ENCODE data around the gene FILIP1L. TPM values are rescaled to one million over a fixed set of nuclear protein-coding genes. Genes with fewer than 3 reads are reported as not detected.

Gene FILIP1L
- polyA plus RNA-seq, 2 donors = 2.6 to 6.9 TPM

GRCh38 chr3:100151024-100151707 is 36.9 kb upstream of the FILIP1L start:
- Histone ChIP-seq H3K27ac (ENCODE audit: low read depth in 2 of 2, low read length in 1 of 2) (no peak overlapping the region), H3K4me1 (ENCODE audit: control insufficient read depth in 2 of 2, insufficient read depth in 2 of 2, low read length in 1 of 2) (no peaks in the 10 kb centered on the region), H3K27me3 (ENCODE audit: control insufficient read depth in 1 of 2, insufficient read depth in 2 of 2, low read length in 2 of 2) (no peaks in the 10 kb centered on the region), H3K9me3 (ENCODE audit: control insufficient read depth in 2 of 2, insufficient read depth in 1 of 2, low read depth in 1 of 2, low read length in 1 of 2) (peaks cover 0 to 2% of the 10 kb centered on the region in 2 donors), H3K4me3 (ENCODE audit: low read depth in 1 of 2, low read length in 2 of 2) (no peak overlapping the region), H3K36me3 (ENCODE audit: control insufficient read depth in 2 of 2, insufficient read depth in 2 of 2, low read length in 1 of 2) (no peaks in the 10 kb centered on the region)
- 72 to 87% methylated on average over 8 of the region's 8 CpGs for WGBS, 2 donors

- WGBS, 2 donors = 64 to 69% methylated on average over 1 of the region's 1 CpG
- no peaks in the 10 kb centered on the region for H3K27me3 ChIP-seq (ENCODE audit: control insufficient read depth in 1 of 2, insufficient read depth in 2 of 2, low read length in 2 of 2)
- no peaks in the 10 kb centered on the region for H3K4me1 ChIP-seq (ENCODE audit: control insufficient read depth in 2 of 2, insufficient read depth in 2 of 2, low read length in 1 of 2)
- no peaks in the 10 kb centered on the region for H3K36me3 ChIP-seq (ENCODE audit: control insufficient read depth in 2 of 2, insufficient read depth in 2 of 2, low read length in 1 of 2)
- H3K9me3 ChIP-seq (ENCODE audit: control insufficient read depth in 2 of 2, insufficient read depth in 1 of 2, low read depth in 1 of 2, low read length in 1 of 2) = peaks cover 0 to 2% of the 10 kb centered on the region in 2 donors
- H3K4me3 ChIP-seq (ENCODE audit: low read depth in 1 of 2, low read length in 2 of 2) = no peak overlapping the region
- H3K27ac ChIP-seq (ENCODE audit: low read depth in 2 of 2, low read length in 1 of 2) = no peak overlapping the region
These were observed 36.2 kb upstream of the FILIP1L start for GRCh38 chr3:100150473-100150872.

GRCh38 chr3:100149713-100150415 is 35.6 kb upstream of the FILIP1L start:
- Histone ChIP-seq H3K9me3 (ENCODE audit: control insufficient read depth in 2 of 2, insufficient read depth in 1 of 2, low read depth in 1 of 2, low read length in 1 of 2) (peaks cover 0 to 2% of the 10 kb centered on the region in 2 donors), H3K4me1 (ENCODE audit: control insufficient read depth in 2 of 2, insufficient read depth in 2 of 2, low read length in 1 of 2) (no peaks in the 10 kb centered on the region), H3K36me3 (ENCODE audit: control insufficient read depth in 2 of 2, insufficient read depth in 2 of 2, low read length in 1 of 2) (no peaks in the 10 kb centered on the region), H3K4me3 (ENCODE audit: low read depth in 1 of 2, low read length in 2 of 2) (no peak overlapping the region), H3K27me3 (ENCODE audit: control insufficient read depth in 1 of 2, insufficient read depth in 2 of 2, low read length in 2 of 2) (no peaks in the 10 kb centered on the region), H3K27ac (ENCODE audit: low read depth in 2 of 2, low read length in 1 of 2) (no peak overlapping the region)
- 85 to 91% methylated on average over 6 of the region's 6 CpGs for WGBS, 2 donors

- Histone ChIP-seq H3K27me3 (ENCODE audit: control insufficient read depth in 1 of 2, insufficient read depth in 2 of 2, low read length in 2 of 2) (no peaks in the 10 kb centered on the region), H3K36me3 (ENCODE audit: control insufficient read depth in 2 of 2, insufficient read depth in 2 of 2, low read length in 1 of 2) (no peaks in the 10 kb centered on the region), H3K4me3 (ENCODE audit: low read depth in 1 of 2, low read length in 2 of 2) (no peak overlapping the region), H3K27ac (ENCODE audit: low read depth in 2 of 2, low read length in 1 of 2) (no peak overlapping the region), H3K4me1 (ENCODE audit: control insufficient read depth in 2 of 2, insufficient read depth in 2 of 2, low read length in 1 of 2) (no peaks in the 10 kb centered on the region), H3K9me3 (ENCODE audit: control insufficient read depth in 2 of 2, insufficient read depth in 1 of 2, low read depth in 1 of 2, low read length in 1 of 2) (no peaks in the 10 kb centered on the region)
- 76 to 77% methylated on average over 2 of the region's 2 CpGs for WGBS, 2 donors
These were observed 34.8 kb upstream of the FILIP1L start for GRCh38 chr3:100149130-100149529.

GRCh38 chr3:100144255-100144866 is 30.1 kb upstream of the FILIP1L start:
- no peaks in the 10 kb centered on the region for H3K27me3 ChIP-seq (ENCODE audit: control insufficient read depth in 1 of 2, insufficient read depth in 2 of 2, low read length in 2 of 2)
- H3K36me3 ChIP-seq (ENCODE audit: control insufficient read depth in 2 of 2, insufficient read depth in 2 of 2, low read length in 1 of 2) = no peaks in the 10 kb centered on the region
- H3K4me3 ChIP-seq (ENCODE audit: low read depth in 1 of 2, low read length in 2 of 2) = no peak overlapping the region
- H3K9me3 ChIP-seq (ENCODE audit: control insufficient read depth in 2 of 2, insufficient read depth in 1 of 2, low read depth in 1 of 2, low read length in 1 of 2) = no peaks in the 10 kb centered on the region
- H3K27ac ChIP-seq (ENCODE audit: low read depth in 2 of 2, low read length in 1 of 2) = no peak overlapping the region
- H3K4me1 ChIP-seq (ENCODE audit: control insufficient read depth in 2 of 2, insufficient read depth in 2 of 2, low read length in 1 of 2) = no peaks in the 10 kb centered on the region
- 82 to 91% methylated on average over 1 of the region's 1 CpG for WGBS, 2 donors

GRCh38 chr3:100141586-100141985 is 27.3 kb upstream of the FILIP1L start:
- H3K4me3 ChIP-seq (ENCODE audit: low read depth in 1 of 2, low read length in 2 of 2) = no peak overlapping the region
- WGBS, 2 donors = 83 to 88% methylated on average over 1 of the region's 1 CpG

GRCh38 chr3:100140976-100141375 is 26.7 kb upstream of the FILIP1L start:
- H3K4me3 ChIP-seq (ENCODE audit: low read depth in 1 of 2, low read length in 2 of 2) = no peak overlapping the region
- H3K9me3 ChIP-seq (ENCODE audit: control insufficient read depth in 2 of 2, insufficient read depth in 1 of 2, low read depth in 1 of 2, low read length in 1 of 2) = no peaks in the 10 kb centered on the region
- WGBS, 2 donors = 97 to 98% methylated on average over 1 of the region's 1 CpG

More at GRCh38 chr3:100141586-100141985, 27.3 kb upstream of the FILIP1L start:
- Histone ChIP-seq H3K4me1 (ENCODE audit: control insufficient read depth in 2 of 2, insufficient read depth in 2 of 2, low read length in 1 of 2) (no peaks in the 10 kb centered on the region), H3K27ac (ENCODE audit: low read depth in 2 of 2, low read length in 1 of 2) (no peak overlapping the region), H3K9me3 (ENCODE audit: control insufficient read depth in 2 of 2, insufficient read depth in 1 of 2, low read depth in 1 of 2, low read length in 1 of 2) (no peaks in the 10 kb centered on the region), H3K27me3 (ENCODE audit: control insufficient read depth in 1 of 2, insufficient read depth in 2 of 2, low read length in 2 of 2) (no peaks in the 10 kb centered on the region), H3K36me3 (ENCODE audit: control insufficient read depth in 2 of 2, insufficient read depth in 2 of 2, low read length in 1 of 2) (no peaks in the 10 kb centered on the region)

GRCh38 chr3:100136921-100137320 is 22.6 kb upstream of the FILIP1L start:
- Histone ChIP-seq H3K4me1 (ENCODE audit: control insufficient read depth in 2 of 2, insufficient read depth in 2 of 2, low read length in 1 of 2) (no peaks in the 10 kb centered on the region), H3K4me3 (ENCODE audit: low read depth in 1 of 2, low read length in 2 of 2) (no peak overlapping the region), H3K36me3 (ENCODE audit: control insufficient read depth in 2 of 2, insufficient read depth in 2 of 2, low read length in 1 of 2) (no peaks in the 10 kb centered on the region), H3K9me3 (ENCODE audit: control insufficient read depth in 2 of 2, insufficient read depth in 1 of 2, low read depth in 1 of 2, low read length in 1 of 2) (no peaks in the 10 kb centered on the region), H3K27me3 (ENCODE audit: control insufficient read depth in 1 of 2, insufficient read depth in 2 of 2, low read length in 2 of 2) (no peaks in the 10 kb centered on the region), H3K27ac (ENCODE audit: low read depth in 2 of 2, low read length in 1 of 2) (no peak overlapping the region)
- WGBS, 2 donors = 80 to 87% methylated on average over 1 of the region's 1 CpG

More at GRCh38 chr3:100140976-100141375, 26.7 kb upstream of the FILIP1L start:
- Histone ChIP-seq H3K36me3 (ENCODE audit: control insufficient read depth in 2 of 2, insufficient read depth in 2 of 2, low read length in 1 of 2) (no peaks in the 10 kb centered on the region), H3K27me3 (ENCODE audit: control insufficient read depth in 1 of 2, insufficient read depth in 2 of 2, low read length in 2 of 2) (no peaks in the 10 kb centered on the region), H3K4me1 (ENCODE audit: control insufficient read depth in 2 of 2, insufficient read depth in 2 of 2, low read length in 1 of 2) (no peaks in the 10 kb centered on the region), H3K27ac (ENCODE audit: low read depth in 2 of 2, low read length in 1 of 2) (no peak overlapping the region)

- H3K27ac ChIP-seq (ENCODE audit: low read depth in 2 of 2, low read length in 1 of 2) = no peak overlapping the region
- H3K4me3 ChIP-seq (ENCODE audit: low read depth in 1 of 2, low read length in 2 of 2) = no peak overlapping the region
- no peaks in the 10 kb centered on the region for H3K27me3 ChIP-seq (ENCODE audit: control insufficient read depth in 1 of 2, insufficient read depth in 2 of 2, low read length in 2 of 2)
- no peaks in the 10 kb centered on the region for H3K4me1 ChIP-seq (ENCODE audit: control insufficient read depth in 2 of 2, insufficient read depth in 2 of 2, low read length in 1 of 2)
- no peaks in the 10 kb centered on the region for H3K36me3 ChIP-seq (ENCODE audit: control insufficient read depth in 2 of 2, insufficient read depth in 2 of 2, low read length in 1 of 2)
- H3K9me3 ChIP-seq (ENCODE audit: control insufficient read depth in 2 of 2, insufficient read depth in 1 of 2, low read depth in 1 of 2, low read length in 1 of 2) = no peaks in the 10 kb centered on the region
- WGBS, 2 donors = 85 to 91% methylated on average over 6 of the region's 6 CpGs
These were observed 16.9 kb upstream of the FILIP1L start for GRCh38 chr3:100131241-100131640.

Data from esophagus (tissue), 2 donors.